Thymus (tissue), 11 donors: ENCODE data around the gene GNAQ. TPM values are rescaled to one million over a fixed set of nuclear protein-coding genes. Genes with fewer than 3 reads are reported as not detected.
"Not testable (repeated sequence)": the region's sequence is repeated elsewhere in the genome, so short reads cannot be mapped to it uniquely, and the experiment has no call there.

Source experiments
- DNase-seq, 9 donors: peaks; one replicate each; pipeline ENCODE4 v3.0.0-alpha.2; 2013; ENCODE audit warnings: low spot score in 9 of 9, low read depth in 6 of 9, missing footprints in 1 of 9
- H3K27ac ChIP-seq, 2 donors: one replicate each; pipeline ENCODE4 v1.5.1; 2013; ENCODE audit warnings: control low read depth in 1 of 2, low read depth in 1 of 2, low read length in 1 of 2, mild to moderate bottlenecking in 1 of 2, moderate library complexity in 1 of 2
- H3K27me3 ChIP-seq, 2 donors: one replicate each; pipeline ENCODE4 v1.5.1; 2013; ENCODE audit warnings: low read length in 1 of 2; ENCODE audit not compliant: control insufficient read depth in 2 of 2, insufficient read depth in 1 of 2
- H3K36me3 ChIP-seq, 2 donors: one replicate each; pipeline ENCODE4 v1.5.1; 2013; ENCODE audit warnings: low read length in 1 of 2, mild to moderate bottlenecking in 1 of 2, moderate library complexity in 1 of 2; ENCODE audit not compliant: control insufficient read depth in 2 of 2, insufficient read depth in 2 of 2
- H3K4me1 ChIP-seq, 2 donors: one replicate each; pipeline ENCODE4 v1.5.1; 2013; ENCODE audit warnings: low read length in 2 of 2; ENCODE audit not compliant: control insufficient read depth in 2 of 2, insufficient read depth in 2 of 2
- H3K4me3 ChIP-seq, 2 donors: one replicate each; pipeline ENCODE4 v1.5.1; 2013; ENCODE audit warnings: low read length in 2 of 2, control low read depth in 1 of 2, mild to moderate bottlenecking in 1 of 2
- H3K9me3 ChIP-seq, 2 donors: one replicate each; pipeline ENCODE4 v1.5.1; 2013; ENCODE audit warnings: low read length in 1 of 2, mild to moderate bottlenecking in 1 of 2; ENCODE audit not compliant: control insufficient read depth in 2 of 2, insufficient read depth in 1 of 2
- WGBS: extraction: QIAGEN DNeasy Blood & Tissue Kit; methylation state at CpG from one replicate; pipeline ENCODE4 v1.1.7; 2013; 5-methylcytosine and 5-hydroxymethylcytosine counted together
- polyA plus RNA-seq: library from polyadenylated mRNA; stranded (reverse); fragments of 200-250 nt; gene quantifications from one replicate; pipeline ENCODE4 v1.2.3, GENCODE V29; 2013
- total RNA-seq: library from RNA; stranded (reverse); fragments of 120-200 nt; gene quantifications from one replicate; pipeline ENCODE4 v1.2.4, GENCODE V29; 2013
- donor health status: healthy.

Gene GNAQ
- total and polyA plus RNA-seq, 2 donors = 18.7 to 23.5 TPM

- not testable (repeated sequence) for H3K27ac ChIP-seq, H3K4me3 ChIP-seq, H3K4me1 ChIP-seq, H3K9me3 ChIP-seq, DNase-seq, H3K27me3 ChIP-seq
- peaks cover 0 to 10% of the 10 kb centered on the region in 2 donors for H3K36me3 ChIP-seq
- 85% methylated on average over 4 of the region's 5 CpGs for WGBS
These were observed 313.9 kb downstream of the GNAQ start for GRCh38 chr9:77717608-77718297.

GRCh38 chr9:77714077-77714549 lies 317.5 kb downstream of the GNAQ start:
- no peak overlapping the region for H3K27ac ChIP-seq
- H3K4me1 ChIP-seq = no peaks in the 10 kb centered on the region
- DNase-seq = no peak
- no peak overlapping the region for H3K4me3 ChIP-seq
- no peaks in the 10 kb centered on the region for H3K36me3 ChIP-seq
- H3K27me3 ChIP-seq = no peaks in the 10 kb centered on the region
- WGBS = 93% methylated on average over 4 of the region's 4 CpGs
- no peaks in the 10 kb centered on the region for H3K9me3 ChIP-seq

GRCh38 chr9:77712533-77713130 lies 319.0 kb downstream of the GNAQ start:
- Histone ChIP-seq H3K27ac (no peak overlapping the region), H3K9me3 (no peaks in the 10 kb centered on the region), H3K4me1 (no peaks in the 10 kb centered on the region), H3K27me3 (no peaks in the 10 kb centered on the region), H3K4me3 (no peak overlapping the region), H3K36me3 (no peaks in the 10 kb centered on the region)
- DNase-seq = no peak
- WGBS = 80% methylated on average over 9 of the region's 9 CpGs

- no peaks in the 10 kb centered on the region for H3K4me1 ChIP-seq
- H3K27ac ChIP-seq = no peak overlapping the region
- no peaks in the 10 kb centered on the region for H3K9me3 ChIP-seq
- no peaks in the 10 kb centered on the region for H3K36me3 ChIP-seq
- no peak for DNase-seq
- 97% methylated on average over 1 of the region's 1 CpG for WGBS
- H3K4me3 ChIP-seq = no peak overlapping the region
- no peaks in the 10 kb centered on the region for H3K27me3 ChIP-seq
These were observed 320.5 kb downstream of the GNAQ start for GRCh38 chr9:77710965-77711648.

GRCh38 chr9:77710316-77710715 lies 321.3 kb downstream of the GNAQ start:
- H3K4me3 ChIP-seq = no peak overlapping the region
- no peaks in the 10 kb centered on the region for H3K36me3 ChIP-seq
- WGBS = 97% methylated on average over 2 of the region's 2 CpGs
- H3K27ac ChIP-seq = no peak overlapping the region
- DNase-seq = no peak
- H3K27me3 ChIP-seq = no peaks in the 10 kb centered on the region
- no peaks in the 10 kb centered on the region for H3K9me3 ChIP-seq
- no peaks in the 10 kb centered on the region for H3K4me1 ChIP-seq

- 98% methylated on average over 1 of the region's 1 CpG for WGBS
- H3K27me3 ChIP-seq = no peaks in the 10 kb centered on the region
These were observed 323.4 kb downstream of the GNAQ start for GRCh38 chr9:77708064-77708815.

GRCh38 chr9:77707383-77708063 lies 324.1 kb downstream of the GNAQ start:
- no peak overlapping the region for H3K4me3 ChIP-seq
- H3K27ac ChIP-seq = no peak overlapping the region
- DNase-seq = no peak
- H3K9me3 ChIP-seq = no peaks in the 10 kb centered on the region
- no peaks in the 10 kb centered on the region for H3K36me3 ChIP-seq
- no peaks in the 10 kb centered on the region for H3K27me3 ChIP-seq
- WGBS = 93% methylated on average over 6 of the region's 6 CpGs
- H3K4me1 ChIP-seq = no peaks in the 10 kb centered on the region

More at GRCh38 chr9:77708064-77708815, 323.4 kb downstream of the GNAQ start:
- Histone ChIP-seq H3K4me3 (no peak overlapping the region), H3K27ac (no peak overlapping the region), H3K9me3 (no peaks in the 10 kb centered on the region), H3K36me3 (no peaks in the 10 kb centered on the region), H3K4me1 (no peaks in the 10 kb centered on the region)
- no peak for DNase-seq

GRCh38 chr9:77705636-77706035 lies 326.0 kb downstream of the GNAQ start:
- Histone ChIP-seq H3K9me3 (no peaks in the 10 kb centered on the region), H3K27me3 (no peaks in the 10 kb centered on the region), H3K4me3 (no peak overlapping the region), H3K4me1 (no peaks in the 10 kb centered on the region), H3K36me3 (no peaks in the 10 kb centered on the region), H3K27ac (no peak overlapping the region)
- DNase-seq = no peak
